Large intestine (tissue), 3 donors: ENCODE data around the gene SLAMF6. TPM values are rescaled to one million over a fixed set of nuclear protein-coding genes. Genes with fewer than 3 reads are reported as not detected.

ENCODE experiments used
- DNase-seq, 2 donors: peaks; one replicate each; pipeline versions ENCODE4 v3.0.0 to v3.0.0-alpha.2; 2013
- H3K27ac ChIP-seq: one replicate; pipeline ENCODE4 v1.5.1; 2013; ENCODE audit warnings: low read length
- H3K27me3 ChIP-seq: 2 replicates; pipeline ENCODE4 v1.6.1; 2013; ENCODE audit warnings: low read length; ENCODE audit not compliant: control insufficient read depth, insufficient read depth
- H3K36me3 ChIP-seq: 2 replicates; pipeline ENCODE4 v1.6.1; 2013; ENCODE audit warnings: low read length; ENCODE audit not compliant: control insufficient read depth, insufficient read depth
- H3K4me1 ChIP-seq: one replicate; pipeline ENCODE4 v1.6.1; 2013; ENCODE audit warnings: low read length; ENCODE audit not compliant: control insufficient read depth, insufficient read depth
- H3K4me3 ChIP-seq: one replicate; pipeline ENCODE4 v1.5.1; 2013; ENCODE audit warnings: low read length
- H3K9me3 ChIP-seq: one replicate; pipeline ENCODE4 v1.6.1; 2013; ENCODE audit warnings: mild to moderate bottlenecking, low read depth, low read length, moderate library complexity; ENCODE audit not compliant: control insufficient read depth
- WGBS: methylation state at CpG from one replicate; pipeline ENCODE4 v1.1.5; 2013; ENCODE audit warnings: low lambda C conversion rate; ENCODE audit not compliant: insufficient coverage; 5-methylcytosine and 5-hydroxymethylcytosine counted together
- polyA plus RNA-seq: library from polyadenylated mRNA; unstranded; fragments of 120-200 nt; gene quantifications from one replicate; pipeline ENCODE4 v1.2.1, GENCODE V29; 2013

SLAMF6 gene
- polyA plus RNA-seq, 1 donor: 1.6 TPM

- Histone ChIP-seq H3K4me1 (no peaks in the 10 kb centered on the region), H3K27me3 (no peaks in the 10 kb centered on the region), H3K36me3 (no peaks in the 10 kb centered on the region), H3K9me3 (no peaks in the 10 kb centered on the region), H3K27ac (no peak overlapping the region), H3K4me3 (no peak overlapping the region)
- 100% methylated on average over 2 of the region's 3 CpGs for WGBS
- DNase-seq: no peak
Measured at GRCh38 chr1:160472112-160472511, 50.9 kb downstream of the SLAMF6 start.

GRCh38 chr1:160471253-160471652, 51.8 kb downstream of the SLAMF6 start:
- Histone ChIP-seq H3K4me1 (no peaks in the 10 kb centered on the region), H3K9me3 (no peaks in the 10 kb centered on the region), H3K4me3 (no peak overlapping the region), H3K27ac (no peak overlapping the region), H3K27me3 (no peaks in the 10 kb centered on the region), H3K36me3 (no peaks in the 10 kb centered on the region)
- DNase-seq: no peak
- WGBS: 100% methylated on average over 1 of the region's 1 CpG

GRCh38 chr1:160467576-160467975, 55.5 kb downstream of the SLAMF6 start:
- Histone ChIP-seq H3K27ac (no peak overlapping the region), H3K9me3 (no peaks in the 10 kb centered on the region), H3K36me3 (no peaks in the 10 kb centered on the region), H3K4me1 (no peaks in the 10 kb centered on the region), H3K4me3 (no peak overlapping the region), H3K27me3 (no peaks in the 10 kb centered on the region)
- DNase-seq: no peak

- H3K36me3 ChIP-seq: no peaks in the 10 kb centered on the region
- H3K27me3 ChIP-seq: no peaks in the 10 kb centered on the region
- 100% methylated on average over 1 of the region's 2 CpGs for WGBS
- H3K9me3 ChIP-seq: no peaks in the 10 kb centered on the region
- no peaks in the 10 kb centered on the region for H3K4me1 ChIP-seq
- no peak for DNase-seq
- H3K4me3 ChIP-seq: no peak overlapping the region
- H3K27ac ChIP-seq: no peak overlapping the region
Measured at GRCh38 chr1:160466961-160467360, 56.1 kb downstream of the SLAMF6 start.

GRCh38 chr1:160465123-160465522, 57.9 kb downstream of the SLAMF6 start:
- H3K4me3 ChIP-seq: no peak overlapping the region
- no peaks in the 10 kb centered on the region for H3K27me3 ChIP-seq
- no peak overlapping the region for H3K27ac ChIP-seq
- no peaks in the 10 kb centered on the region for H3K4me1 ChIP-seq
- no peaks in the 10 kb centered on the region for H3K36me3 ChIP-seq
- H3K9me3 ChIP-seq: no peaks in the 10 kb centered on the region
- no CpG with 5 or more reads among the region's 6 CpGs for WGBS
- DNase-seq: no peak

- H3K36me3 ChIP-seq: no peaks in the 10 kb centered on the region
- no peak overlapping the region for H3K4me3 ChIP-seq
- H3K9me3 ChIP-seq: no peaks in the 10 kb centered on the region
- H3K27ac ChIP-seq: no peak overlapping the region
- DNase-seq: no peak
- WGBS: 100% methylated on average over 1 of the region's 4 CpGs
- H3K27me3 ChIP-seq: no peaks in the 10 kb centered on the region
- H3K4me1 ChIP-seq: no peaks in the 10 kb centered on the region
Measured at GRCh38 chr1:160460683-160461287, 62.3 kb downstream of the SLAMF6 start.

GRCh38 chr1:160460214-160460642, 62.8 kb downstream of the SLAMF6 start:
- WGBS: 100% methylated on average over 2 of the region's 5 CpGs
- Histone ChIP-seq H3K27me3 (no peaks in the 10 kb centered on the region), H3K4me1 (no peaks in the 10 kb centered on the region), H3K27ac (no peak overlapping the region), H3K4me3 (no peak overlapping the region), H3K36me3 (no peaks in the 10 kb centered on the region), H3K9me3 (no peaks in the 10 kb centered on the region)
- DNase-seq: no peak

- Histone ChIP-seq H3K36me3 (no peaks in the 10 kb centered on the region), H3K4me1 (no peaks in the 10 kb centered on the region), H3K9me3 (no peaks in the 10 kb centered on the region), H3K4me3 (no peak overlapping the region), H3K27ac (no peak overlapping the region), H3K27me3 (no peaks in the 10 kb centered on the region)
- 100% methylated on average over 1 of the region's 2 CpGs for WGBS
- no peak for DNase-seq
Measured at GRCh38 chr1:160459687-160460086, 63.4 kb downstream of the SLAMF6 start.

GRCh38 chr1:160459056-160459455, 64.0 kb downstream of the SLAMF6 start:
- Histone ChIP-seq H3K27ac (no peak overlapping the region), H3K4me3 (no peak overlapping the region), H3K36me3 (no peaks in the 10 kb centered on the region), H3K4me1 (no peaks in the 10 kb centered on the region), H3K9me3 (no peaks in the 10 kb centered on the region), H3K27me3 (no peaks in the 10 kb centered on the region)
- no CpG with 5 or more reads among the region's 2 CpGs for WGBS
- no peak for DNase-seq

GRCh38 chr1:160455153-160455517, 67.9 kb downstream of the SLAMF6 start:
- 100% methylated on average over 1 of the region's 1 CpG for WGBS
- Histone ChIP-seq H3K9me3 (no peaks in the 10 kb centered on the region), H3K27ac (no peak overlapping the region), H3K27me3 (no peaks in the 10 kb centered on the region), H3K4me1 (no peaks in the 10 kb centered on the region), H3K4me3 (no peak overlapping the region), H3K36me3 (no peaks in the 10 kb centered on the region)
- no peak for DNase-seq

GRCh38 chr1:160454371-160455152, 68.5 kb downstream of the SLAMF6 start:
- Histone ChIP-seq H3K4me3 (no peak overlapping the region), H3K4me1 (no peaks in the 10 kb centered on the region), H3K27ac (no peak overlapping the region), H3K9me3 (no peaks in the 10 kb centered on the region), H3K36me3 (no peaks in the 10 kb centered on the region), H3K27me3 (no peaks in the 10 kb centered on the region)
- DNase-seq: no peak
- WGBS: 100% methylated on average over 5 of the region's 6 CpGs
